ENCODE results near the gene HAUS6. TPM values are rescaled to one million over a fixed set of nuclear protein-coding genes. Genes with fewer than 3 reads are reported as not detected.
"Not testable (repeated sequence)": the region's sequence is repeated elsewhere in the genome, so short reads cannot be mapped to it uniquely, and the experiment has no call there.

Gene HAUS6
- total and polyA plus RNA-seq, 2 donors (not counting 1 experiment from before 2014, with no cell fraction given), result 4.1 to 13.5 TPM

DNA sequence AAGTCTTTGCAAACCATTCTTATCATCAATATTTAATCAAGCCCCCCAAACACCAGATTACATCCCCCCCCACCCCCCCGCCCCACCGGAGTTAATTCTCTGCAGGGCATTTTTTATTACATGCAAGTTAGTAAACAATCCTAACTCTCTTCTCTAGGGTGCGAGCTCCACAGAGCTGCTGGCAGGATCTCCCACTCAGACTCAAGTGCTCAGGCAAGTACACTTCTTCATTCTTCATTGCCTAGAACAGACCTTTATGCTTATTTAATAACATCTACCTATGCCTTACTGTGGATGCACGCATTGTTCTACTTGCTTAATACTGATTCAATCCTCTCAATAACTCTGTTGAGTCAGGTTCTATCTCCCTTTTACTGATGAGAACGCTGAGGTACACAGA, 79.6 kb downstream of the HAUS6 start:
- intact Hi-C loops (cut with micrococcal nuclease), result no loop called here
- 95% methylated on average over 3 of the region's 5 CpGs for whole genome bisulfite sequencing (ENCODE audit: insufficient coverage)
- peaks cover 14% of the 10 kb centered on the region for H3K27me3 Mint-ChIP-seq

DNA sequence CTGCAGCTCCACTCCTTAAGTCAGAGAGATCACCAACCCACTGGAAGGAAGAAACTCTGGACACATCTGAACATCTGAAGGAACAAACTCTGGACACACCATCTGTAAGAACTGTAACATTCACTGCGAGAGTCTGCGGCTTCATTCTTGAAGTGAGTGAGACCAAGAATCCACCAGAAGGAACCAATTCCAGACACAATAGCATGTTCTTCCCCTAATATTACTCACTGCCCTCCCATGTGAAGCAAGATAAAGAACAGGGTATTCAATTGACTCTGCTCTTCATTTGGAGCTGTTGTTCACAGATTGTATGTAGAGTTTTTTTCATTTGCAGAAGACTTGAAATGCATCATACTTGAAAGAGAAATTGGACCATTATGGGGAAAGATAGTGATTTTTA, 80.5 kb downstream of the HAUS6 start:
- ChIA-PET POLR2A (no interaction called here), CTCF (interaction anchor here (1.6 kb wide), 1 partner anchor 11 kb away, joined by 5 read pairs; no protein-coding TSS in a partner anchor)
- no peaks in the 10 kb centered on the region for H3K4me1 ChIP-seq (ENCODE audit: control insufficient read depth in 2 of 2, insufficient read depth in 2 of 2, low read length in 2 of 2)
- peaks cover 0 to 8% (median 2%) of the 10 kb centered on the region in 3 donors for H3K9me3 ChIP-seq (ENCODE audit: control extremely low read depth in 1 of 3, control insufficient read depth in 2 of 3, insufficient read depth in 1 of 3, low read length in 2 of 3)
- H3K36me3 ChIP-seq (replicated peaks in 1 of 2; ENCODE audit: control extremely low read depth in 1 of 2, control insufficient read depth in 1 of 2, extremely low read depth in 1 of 2, insufficient read depth in 2 of 2, low read length in 1 of 2), result no peaks in the 10 kb centered on the region
- peaks cover 0 to 3% (median 0%) of the 10 kb centered on the region in 4 experiments for H3K27me3 ChIP-seq (replicated peaks in 1 of 4; ENCODE audit: control extremely low read depth in 1 of 4, control insufficient read depth in 3 of 4, insufficient read depth in 4 of 4, low read length in 3 of 4)
- no peak for DNase-seq
- H3K27ac ChIP-seq (ENCODE audit: low read length in 2 of 2), result no peak overlapping the region
- H3K79me2 ChIP-seq (ENCODE audit: control insufficient read depth, insufficient read depth, low read length), result no peaks in the 10 kb centered on the region
- TF ChIP-seq, protein P1, sequence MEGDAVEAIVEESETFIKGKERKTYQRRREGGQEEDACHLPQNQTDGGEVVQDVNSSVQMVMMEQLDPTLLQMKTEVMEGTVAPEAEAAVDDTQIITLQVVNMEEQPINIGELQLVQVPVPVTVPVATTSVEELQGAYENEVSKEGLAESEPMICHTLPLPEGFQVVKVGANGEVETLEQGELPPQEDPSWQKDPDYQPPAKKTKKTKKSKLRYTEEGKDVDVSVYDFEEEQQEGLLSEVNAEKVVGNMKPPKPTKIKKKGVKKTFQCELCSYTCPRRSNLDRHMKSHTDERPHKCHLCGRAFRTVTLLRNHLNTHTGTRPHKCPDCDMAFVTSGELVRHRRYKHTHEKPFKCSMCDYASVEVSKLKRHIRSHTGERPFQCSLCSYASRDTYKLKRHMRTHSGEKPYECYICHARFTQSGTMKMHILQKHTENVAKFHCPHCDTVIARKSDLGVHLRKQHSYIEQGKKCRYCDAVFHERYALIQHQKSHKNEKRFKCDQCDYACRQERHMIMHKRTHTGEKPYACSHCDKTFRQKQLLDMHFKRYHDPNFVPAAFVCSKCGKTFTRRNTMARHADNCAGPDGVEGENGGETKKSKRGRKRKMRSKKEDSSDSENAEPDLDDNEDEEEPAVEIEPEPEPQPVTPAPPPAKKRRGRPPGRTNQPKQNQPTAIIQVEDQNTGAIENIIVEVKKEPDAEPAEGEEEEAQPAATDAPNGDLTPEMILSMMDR (IDR thresholded peaks at IDR 0.05), result no peak
- TF ChIP-seq EZH2 (IDR thresholded peaks at IDR 0.05; ENCODE audit: borderline replicate concordance, insufficient read depth, low read depth, low read length, poor library complexity, severe bottlenecking), result no peak
- H3K4me2 ChIP-seq (replicated peaks; ENCODE audit: low read depth, low read length, poor library complexity, severe bottlenecking), result no peak overlapping the region
- H3K9me3 Mint-ChIP-seq (ENCODE audit: insufficient read depth), result peaks cover 3% of the 10 kb centered on the region
- no peaks in the 10 kb centered on the region for H3K4me1 Mint-ChIP-seq
- H3K27ac Mint-ChIP-seq, result no peak overlapping the region
- H3K4me3 Mint-ChIP-seq, result no peak overlapping the region
- no peak for ATAC-seq (ENCODE audit: low read depth)
- H3K4me3 ChIP-seq (ENCODE audit: control extremely low read depth in 1 of 5, extremely low read depth in 1 of 5, insufficient read depth in 1 of 5, low read depth in 2 of 5, low read length in 4 of 5), result no peak overlapping the region
- H4K20me1 ChIP-seq (ENCODE audit: control insufficient read depth, insufficient read depth, low read length, poor library complexity, severe bottlenecking), result no peaks in the 10 kb centered on the region
- peaks cover 14% of the 10 kb centered on the region for H3K27me3 Mint-ChIP-seq
- intact Hi-C loops (cut with micrococcal nuclease), result no loop called here
- H2AFZ ChIP-seq (ENCODE audit: insufficient read depth, low read depth, low read length, poor library complexity, severe bottlenecking), result no peak overlapping the region
- H3K9ac ChIP-seq (ENCODE audit: low read length), result no peak overlapping the region
- 60% methylated on average over 2 of the region's 2 CpGs for WGBS (ENCODE audit: insufficient coverage)

More for the DNA sequence above, 79.6 kb downstream of the HAUS6 start:
- H4K20me1 ChIP-seq (ENCODE audit: control insufficient read depth, insufficient read depth, low read length, poor library complexity, severe bottlenecking), result no peaks in the 10 kb centered on the region
- no peak overlapping the region for H3K4me2 ChIP-seq (replicated peaks; ENCODE audit: low read depth, low read length, poor library complexity, severe bottlenecking)
- H3K4me1 ChIP-seq (ENCODE audit: control insufficient read depth in 2 of 2, insufficient read depth in 2 of 2, low read length in 2 of 2), result no peaks in the 10 kb centered on the region
- TF ChIP-seq EZH2 (IDR thresholded peaks at IDR 0.05; ENCODE audit: borderline replicate concordance, insufficient read depth, low read depth, low read length, poor library complexity, severe bottlenecking), result no peak
- TF ChIP-seq, protein P1 (IDR thresholded peaks at IDR 0.05), result no peak
- H3K79me2 ChIP-seq (ENCODE audit: control insufficient read depth, insufficient read depth, low read length), result no peaks in the 10 kb centered on the region
- ATAC-seq (ENCODE audit: low read depth), result no peak
- peaks cover 3% of the 10 kb centered on the region for H3K9me3 Mint-ChIP-seq (ENCODE audit: insufficient read depth)
- POLR2A ChIA-PET, result no interaction called here
- H3K9ac ChIP-seq (ENCODE audit: low read length), result no peak overlapping the region
- peaks cover 0 to 8% (median 2%) of the 10 kb centered on the region in 3 donors for H3K9me3 ChIP-seq (ENCODE audit: control extremely low read depth in 1 of 3, control insufficient read depth in 2 of 3, insufficient read depth in 1 of 3, low read length in 2 of 3)
- peaks cover 0 to 3% (median 0%) of the 10 kb centered on the region in 4 experiments for H3K27me3 ChIP-seq (replicated peaks in 1 of 4; ENCODE audit: control extremely low read depth in 1 of 4, control insufficient read depth in 3 of 4, insufficient read depth in 4 of 4, low read length in 3 of 4)
- no peak for DNase-seq
- H3K27ac ChIP-seq (ENCODE audit: low read length in 2 of 2), result no peak overlapping the region
- H3K27ac Mint-ChIP-seq, result no peak overlapping the region
- H2AFZ ChIP-seq (ENCODE audit: insufficient read depth, low read depth, low read length, poor library complexity, severe bottlenecking), result no peak overlapping the region
- H3K4me3 Mint-ChIP-seq, result no peak overlapping the region
- no peaks in the 10 kb centered on the region for H3K36me3 ChIP-seq (replicated peaks in 1 of 2; ENCODE audit: control extremely low read depth in 1 of 2, control insufficient read depth in 1 of 2, extremely low read depth in 1 of 2, insufficient read depth in 2 of 2, low read length in 1 of 2)
- CTCF ChIA-PET, result interaction anchor here (0.6 kb wide), 1 partner anchor 152 kb away, joined by 3 read pairs; no protein-coding TSS in a partner anchor
- no peak overlapping the region for H3K4me3 ChIP-seq (ENCODE audit: control extremely low read depth in 1 of 5, extremely low read depth in 1 of 5, insufficient read depth in 1 of 5, low read depth in 2 of 5, low read length in 4 of 5)
- no peaks in the 10 kb centered on the region for H3K4me1 Mint-ChIP-seq

DNA sequence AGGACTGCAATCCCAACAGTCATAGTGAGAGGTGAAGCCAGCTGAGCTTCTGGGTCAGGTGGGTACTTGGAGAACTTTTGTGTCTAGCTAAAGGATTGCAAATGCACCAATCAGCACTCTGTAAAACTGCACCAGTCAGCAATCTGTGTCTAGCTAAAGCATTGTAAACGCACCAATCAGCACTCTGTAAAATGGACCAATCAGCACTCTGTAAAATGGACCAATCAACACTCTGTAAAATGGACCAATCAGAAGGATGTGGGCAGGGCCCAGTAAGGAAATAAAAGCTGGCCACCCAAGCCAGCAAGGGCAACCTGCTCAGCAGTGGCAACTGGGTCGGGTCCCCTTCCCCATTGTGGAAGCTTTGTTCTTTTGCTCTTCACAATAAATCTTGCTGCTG, 81.1 kb downstream of the HAUS6 start:
- H3K9me3 Mint-ChIP-seq (ENCODE audit: insufficient read depth); H3K27ac Mint-ChIP-seq; H3K4me2 ChIP-seq (replicated peaks; ENCODE audit: low read depth, low read length, poor library complexity, severe bottlenecking); H4K20me1 ChIP-seq (ENCODE audit: control insufficient read depth, insufficient read depth, low read length, poor library complexity, severe bottlenecking); H3K4me3 ChIP-seq (ENCODE audit: control extremely low read depth in 1 of 5, extremely low read depth in 1 of 5, insufficient read depth in 1 of 5, low read depth in 2 of 5, low read length in 4 of 5); DNase-seq; H3K4me3 Mint-ChIP-seq; H3K36me3 ChIP-seq (replicated peaks in 1 of 2; ENCODE audit: control extremely low read depth in 1 of 2, control insufficient read depth in 1 of 2, extremely low read depth in 1 of 2, insufficient read depth in 2 of 2, low read length in 1 of 2); H3K27ac ChIP-seq (ENCODE audit: low read length in 2 of 2); ATAC-seq (ENCODE audit: low read depth); H3K4me1 ChIP-seq (ENCODE audit: control insufficient read depth in 2 of 2, insufficient read depth in 2 of 2, low read length in 2 of 2); H3K9me3 ChIP-seq (ENCODE audit: control extremely low read depth in 1 of 3, control insufficient read depth in 2 of 3, insufficient read depth in 1 of 3, low read length in 2 of 3); H3K79me2 ChIP-seq (ENCODE audit: control insufficient read depth, insufficient read depth, low read length); H2AFZ ChIP-seq (ENCODE audit: insufficient read depth, low read depth, low read length, poor library complexity, severe bottlenecking); H3K27me3 ChIP-seq (replicated peaks in 1 of 4; ENCODE audit: control extremely low read depth in 1 of 4, control insufficient read depth in 3 of 4, insufficient read depth in 4 of 4, low read length in 3 of 4); H3K9ac ChIP-seq (ENCODE audit: low read length); H3K4me1 Mint-ChIP-seq; intact Hi-C loops (cut with micrococcal nuclease); POLR2A ChIA-PET: not testable (repeated sequence)
- CTCF ChIA-PET, result interaction anchor here (1.6 kb wide), 1 partner anchor 10 kb away, joined by 5 read pairs; no protein-coding TSS in a partner anchor
- WGBS (ENCODE audit: insufficient coverage), result 81% methylated on average over 2 of the region's 2 CpGs
- H3K27me3 Mint-ChIP-seq, result peaks cover 14% of the 10 kb centered on the region

Measured in B cell (primary cell).